Skeletal muscle cell (primary cell): ENCODE results near the gene NISCH.

Experiments used
- DNase-seq: peaks from one replicate; pipeline ENCODE4 v3.0.0-alpha.2; 2010; ENCODE audit warnings: low read depth
- H3K4me3 ChIP-seq: 2 replicates; pipeline ENCODE4 v1.5.1; 2011; ENCODE audit warnings: low read depth, mild to moderate bottlenecking, control low read depth, low read length, moderate library complexity

Gene NISCH

DNA sequence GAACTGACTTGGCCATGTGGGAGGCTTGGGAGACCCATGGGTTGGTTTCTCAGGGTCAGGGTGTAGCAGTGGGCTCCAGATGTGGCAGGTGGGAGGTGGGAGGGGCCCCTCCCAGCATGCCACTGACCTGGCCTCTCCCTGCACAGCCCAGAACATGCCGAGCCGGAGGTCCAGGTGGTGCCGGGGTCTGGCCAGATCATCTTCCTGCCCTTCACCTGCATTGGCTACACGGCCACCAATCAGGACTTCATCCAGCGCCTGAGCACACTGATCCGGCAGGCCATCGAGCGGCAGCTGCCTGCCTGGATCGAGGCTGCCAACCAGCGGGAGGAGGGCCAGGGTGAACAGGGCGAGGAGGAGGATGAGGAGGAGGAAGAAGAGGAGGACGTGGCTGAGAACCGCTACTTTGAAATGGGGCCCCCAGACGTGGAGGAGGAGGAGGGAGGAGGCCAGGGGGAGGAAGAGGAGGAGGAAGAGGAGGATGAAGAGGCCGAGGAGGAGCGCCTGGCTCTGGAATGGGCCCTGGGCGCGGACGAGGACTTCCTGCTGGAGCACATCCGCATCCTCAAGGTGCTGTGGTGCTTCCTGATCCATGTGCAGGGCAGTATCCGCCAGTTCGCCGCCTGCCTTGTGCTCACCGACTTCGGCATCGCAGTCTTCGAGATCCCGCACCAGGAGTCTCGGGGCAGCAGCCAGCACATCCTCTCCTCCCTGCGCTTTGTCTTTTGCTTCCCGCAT is 31.8 kb downstream of the NISCH start:
- no peak for DNase-seq
- no peak overlapping the region for H3K4me3 ChIP-seq

DNA sequence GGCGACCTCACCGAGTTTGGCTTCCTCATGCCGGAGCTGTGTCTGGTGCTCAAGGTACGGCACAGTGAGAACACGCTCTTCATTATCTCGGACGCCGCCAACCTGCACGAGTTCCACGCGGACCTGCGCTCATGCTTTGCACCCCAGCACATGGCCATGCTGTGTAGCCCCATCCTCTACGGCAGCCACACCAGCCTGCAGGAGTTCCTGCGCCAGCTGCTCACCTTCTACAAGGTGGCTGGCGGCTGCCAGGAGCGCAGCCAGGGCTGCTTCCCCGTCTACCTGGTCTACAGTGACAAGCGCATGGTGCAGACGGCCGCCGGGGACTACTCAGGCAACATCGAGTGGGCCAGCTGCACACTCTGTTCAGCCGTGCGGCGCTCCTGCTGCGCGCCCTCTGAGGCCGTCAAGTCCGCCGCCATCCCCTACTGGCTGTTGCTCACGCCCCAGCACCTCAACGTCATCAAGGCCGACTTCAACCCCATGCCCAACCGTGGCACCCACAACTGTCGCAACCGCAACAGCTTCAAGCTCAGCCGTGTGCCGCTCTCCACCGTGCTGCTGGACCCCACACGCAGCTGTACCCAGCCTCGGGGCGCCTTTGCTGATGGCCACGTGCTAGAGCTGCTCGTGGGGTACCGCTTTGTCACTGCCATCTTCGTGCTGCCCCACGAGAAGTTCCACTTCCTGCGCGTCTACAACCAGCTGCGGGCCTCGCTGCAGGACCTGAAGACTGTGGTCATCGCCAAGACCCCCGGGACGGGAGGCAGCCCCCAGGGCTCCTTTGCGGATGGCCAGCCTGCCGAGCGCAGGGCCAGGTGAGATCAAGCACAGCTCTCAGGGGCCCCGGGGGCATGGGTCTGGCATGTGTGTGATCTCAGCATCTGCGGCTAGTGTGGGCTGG is 32.6 kb downstream of the NISCH start:
- DNase-seq, result no peak
- no peak overlapping the region for H3K4me3 ChIP-seq

DNA sequence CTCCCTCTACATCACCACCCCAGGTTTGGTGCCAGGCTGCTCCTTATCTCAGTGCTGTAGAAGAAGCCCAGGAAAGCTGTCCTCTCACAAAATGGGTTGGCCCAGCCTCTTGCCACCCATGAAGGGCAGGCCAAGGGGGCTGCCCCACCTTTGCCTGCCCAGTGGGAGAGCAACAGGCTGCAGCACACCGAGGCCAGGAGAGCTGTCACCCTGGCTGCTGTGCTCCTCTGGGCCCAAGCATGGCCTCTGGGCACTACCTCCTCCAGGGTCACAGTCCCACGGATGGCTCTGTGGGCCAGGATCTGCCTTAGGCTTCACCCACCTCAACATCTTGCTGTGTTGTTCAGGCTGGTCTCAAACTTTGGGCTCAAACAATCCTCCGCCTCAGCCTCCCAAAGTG is 33.3 kb downstream of the NISCH start:
- DNase-seq, result no peak
- no peak overlapping the region for H3K4me3 ChIP-seq

DNA sequence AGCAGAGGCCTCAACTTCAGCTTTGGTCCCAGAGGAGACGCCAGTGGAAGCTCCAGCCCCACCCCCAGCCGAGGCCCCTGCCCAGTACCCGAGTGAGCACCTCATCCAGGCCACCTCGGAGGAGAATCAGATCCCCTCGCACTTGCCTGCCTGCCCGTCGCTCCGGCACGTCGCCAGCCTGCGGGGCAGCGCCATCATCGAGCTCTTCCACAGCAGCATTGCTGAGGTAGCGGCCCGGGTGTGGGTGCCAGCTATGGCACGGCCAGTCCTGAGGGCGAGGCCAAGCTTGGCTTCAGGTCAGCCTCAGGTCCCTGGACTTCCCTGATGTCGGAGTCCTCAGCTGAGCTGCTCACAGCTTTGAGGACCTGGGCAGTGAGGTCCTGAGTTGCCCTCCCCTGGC is 34.0 kb downstream of the NISCH start:
- no peak for DNase-seq
- no peak overlapping the region for H3K4me3 ChIP-seq

DNA sequence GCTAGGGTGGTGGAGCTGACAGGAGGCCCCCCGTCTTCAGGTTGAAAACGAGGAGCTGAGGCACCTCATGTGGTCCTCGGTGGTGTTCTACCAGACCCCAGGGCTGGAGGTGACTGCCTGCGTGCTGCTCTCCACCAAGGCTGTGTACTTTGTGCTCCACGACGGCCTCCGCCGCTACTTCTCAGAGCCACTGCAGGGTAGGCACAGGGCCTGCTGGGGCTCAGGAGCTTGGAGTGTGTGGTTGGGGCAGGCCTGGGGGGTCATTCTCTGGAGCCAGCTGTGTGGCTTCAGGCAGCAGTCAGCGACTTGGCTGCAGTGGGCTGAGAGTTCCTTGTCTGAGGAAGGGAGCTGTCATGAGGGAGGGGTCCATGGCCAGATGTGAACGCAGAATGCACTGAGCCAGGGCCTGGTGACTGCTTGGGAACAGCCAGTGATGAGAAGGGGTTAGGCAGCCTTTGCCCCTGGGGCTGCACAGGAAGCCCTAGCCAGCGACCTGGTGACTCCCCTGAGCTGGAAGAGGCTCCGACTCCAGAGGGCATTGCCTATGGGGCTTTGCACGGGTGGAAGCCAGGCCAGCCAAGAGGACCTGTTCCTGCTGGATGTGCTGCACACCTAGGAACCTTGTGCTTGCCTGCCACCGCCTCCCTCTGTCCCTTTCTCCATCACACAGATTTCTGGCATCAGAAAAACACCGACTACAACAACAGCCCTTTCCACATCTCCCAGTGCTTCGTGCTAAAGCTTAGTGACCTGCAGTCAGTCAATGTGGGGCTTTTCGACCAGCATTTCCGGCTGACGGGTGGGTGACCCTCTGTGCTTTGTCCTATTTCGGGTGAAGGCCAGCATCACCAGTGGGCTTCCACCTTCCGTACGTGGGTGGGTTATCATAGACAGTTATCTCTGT is 34.9 kb downstream of the NISCH start:
- no peak for DNase-seq
- no peak overlapping the region for H3K4me3 ChIP-seq

DNA sequence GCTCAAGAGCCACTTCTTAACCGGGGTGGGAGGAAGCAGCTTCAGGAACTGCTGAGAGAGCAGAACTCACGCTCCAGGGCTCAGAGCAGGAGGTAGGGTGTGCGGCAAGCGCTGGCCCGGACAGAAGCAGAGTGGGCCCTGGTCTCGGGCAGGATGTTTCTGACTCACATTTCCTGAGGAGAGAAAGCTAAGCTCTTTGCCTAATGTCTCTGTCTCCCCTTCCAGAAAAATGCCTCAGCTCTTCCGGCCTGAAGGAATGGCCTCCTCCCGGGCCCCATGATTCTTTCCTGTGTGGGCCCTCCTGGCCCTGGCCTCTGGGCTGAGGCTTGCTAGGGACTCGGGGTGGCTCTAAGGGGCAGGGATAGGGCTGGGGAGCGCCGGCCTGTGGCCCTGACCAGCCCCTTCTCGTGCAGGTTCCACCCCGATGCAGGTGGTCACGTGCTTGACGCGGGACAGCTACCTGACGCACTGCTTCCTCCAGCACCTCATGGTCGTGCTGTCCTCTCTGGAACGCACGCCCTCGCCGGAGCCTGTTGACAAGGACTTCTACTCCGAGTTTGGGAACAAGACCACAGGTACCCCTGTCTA is 35.6 kb downstream of the NISCH start:
- no peak for DNase-seq
- H3K4me3 ChIP-seq, result no peak overlapping the region

DNA sequence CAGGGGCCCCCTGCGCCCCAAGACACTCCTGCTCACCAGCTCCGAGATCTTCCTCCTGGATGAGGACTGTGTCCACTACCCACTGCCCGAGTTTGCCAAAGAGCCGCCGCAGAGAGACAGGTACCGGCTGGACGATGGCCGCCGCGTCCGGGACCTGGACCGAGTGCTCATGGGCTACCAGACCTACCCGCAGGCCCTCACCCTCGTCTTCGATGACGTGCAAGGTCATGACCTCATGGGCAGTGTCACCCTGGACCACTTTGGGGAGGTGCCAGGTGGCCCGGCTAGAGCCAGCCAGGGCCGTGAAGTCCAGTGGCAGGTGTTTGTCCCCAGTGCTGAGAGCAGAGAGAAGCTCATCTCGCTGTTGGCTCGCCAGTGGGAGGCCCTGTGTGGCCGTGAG is 36.7 kb downstream of the NISCH start:
- DNase-seq, result no peak
- no peak overlapping the region for H3K4me3 ChIP-seq

DNA sequence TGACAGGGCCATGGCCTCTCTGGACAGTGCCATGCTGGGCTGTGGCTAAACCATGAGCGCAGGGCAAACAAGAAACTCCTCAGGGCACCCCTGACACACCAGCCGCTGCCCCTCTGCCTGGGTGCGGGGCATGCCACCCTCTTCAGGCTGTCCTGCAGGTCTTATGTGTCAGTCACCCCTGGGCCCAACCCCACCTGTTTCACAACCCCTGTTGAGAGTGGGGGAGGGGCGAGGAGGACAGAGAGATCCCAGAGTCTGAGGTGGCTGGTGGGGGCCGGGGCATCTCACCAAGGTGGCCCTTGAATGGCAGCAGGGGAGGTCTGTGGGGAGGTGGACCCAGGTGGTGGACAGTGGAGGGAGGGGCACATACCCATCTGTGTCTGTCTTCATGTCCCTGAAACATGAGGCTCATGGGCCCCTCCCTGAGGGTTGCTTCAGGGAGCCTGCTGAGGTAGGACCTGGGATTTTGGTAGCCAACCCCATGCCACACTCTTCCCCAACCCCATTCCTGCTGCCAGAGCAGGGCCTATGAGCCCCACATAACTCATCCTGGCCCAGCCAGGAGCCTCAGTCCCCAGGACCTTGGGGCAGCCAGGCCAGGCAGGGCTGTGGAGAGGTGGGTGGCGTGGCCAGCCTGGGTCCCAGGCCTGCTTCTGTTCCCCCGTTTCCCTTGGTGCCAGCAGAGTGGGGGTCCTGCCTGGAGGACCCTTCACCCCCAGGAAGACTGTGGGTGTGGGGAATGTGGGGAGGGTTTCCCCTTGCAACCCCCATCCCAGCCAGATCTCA is 38.0 kb downstream of the NISCH start:
- no peak overlapping the region for H3K4me3 ChIP-seq
- DNase-seq, result no peak

DNA sequence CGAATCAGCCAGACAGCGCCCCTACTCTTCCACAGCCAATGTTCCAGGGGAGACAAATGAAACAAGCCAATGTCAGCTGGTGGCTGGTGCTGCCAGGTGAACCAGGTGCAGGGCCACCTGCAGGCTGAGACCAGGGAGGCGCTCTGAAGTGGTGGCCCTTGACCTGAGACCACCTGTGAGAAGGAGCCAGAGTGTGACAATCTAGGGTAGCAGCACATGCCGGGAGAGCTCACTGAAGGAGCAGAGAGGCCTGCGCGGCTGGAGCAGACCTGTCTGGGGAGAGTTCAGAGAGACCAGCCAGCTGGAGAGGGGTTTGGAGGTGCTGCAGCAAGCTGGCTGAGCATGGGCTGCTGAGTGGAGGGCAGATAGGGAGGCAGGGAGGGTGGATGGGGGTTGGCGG is 39.0 kb downstream of the NISCH start:
- DNase-seq, result no peak
- H3K4me3 ChIP-seq, result no peak overlapping the region

DNA sequence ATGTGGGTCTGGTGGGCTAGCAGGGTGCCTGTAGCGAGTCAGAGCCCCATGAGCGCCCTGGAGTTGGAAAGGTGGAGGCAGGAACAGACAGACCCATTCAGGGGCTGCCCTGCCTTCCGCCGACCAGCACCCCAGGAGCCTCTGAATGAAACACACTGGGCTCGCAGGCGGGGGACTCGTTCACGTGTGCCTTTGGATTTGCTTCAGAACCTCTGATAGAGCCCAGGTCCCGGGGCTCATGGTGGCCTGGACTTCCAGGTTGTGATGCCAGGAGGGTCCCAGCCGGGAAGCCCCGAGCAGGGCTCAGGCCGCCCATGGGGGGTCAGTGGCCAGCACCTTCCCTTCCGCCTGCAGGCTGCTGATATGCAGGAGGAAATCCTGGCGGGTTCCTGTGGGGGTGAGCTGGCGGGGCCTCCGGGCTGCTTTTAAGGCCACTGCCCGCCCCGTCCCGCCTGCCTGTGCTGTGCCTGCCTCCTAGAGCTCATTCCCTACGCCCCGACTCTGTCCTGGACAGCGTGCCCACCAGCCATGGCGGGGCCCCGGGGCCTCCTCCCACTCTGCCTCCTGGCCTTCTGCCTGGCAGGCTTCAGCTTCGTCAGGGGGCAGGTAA is 39.6 kb downstream of the NISCH start, which contains the start of gene STAB1:
Gene STAB1 (plus strand): TSS at position 453 of the 610 bp plus-strand sequence. CDS start 76 bp downstream, at position 529.
- no peak within 1 kb of the TSS for H3K4me3 ChIP-seq
- DNase-seq, result no peak

DNA sequence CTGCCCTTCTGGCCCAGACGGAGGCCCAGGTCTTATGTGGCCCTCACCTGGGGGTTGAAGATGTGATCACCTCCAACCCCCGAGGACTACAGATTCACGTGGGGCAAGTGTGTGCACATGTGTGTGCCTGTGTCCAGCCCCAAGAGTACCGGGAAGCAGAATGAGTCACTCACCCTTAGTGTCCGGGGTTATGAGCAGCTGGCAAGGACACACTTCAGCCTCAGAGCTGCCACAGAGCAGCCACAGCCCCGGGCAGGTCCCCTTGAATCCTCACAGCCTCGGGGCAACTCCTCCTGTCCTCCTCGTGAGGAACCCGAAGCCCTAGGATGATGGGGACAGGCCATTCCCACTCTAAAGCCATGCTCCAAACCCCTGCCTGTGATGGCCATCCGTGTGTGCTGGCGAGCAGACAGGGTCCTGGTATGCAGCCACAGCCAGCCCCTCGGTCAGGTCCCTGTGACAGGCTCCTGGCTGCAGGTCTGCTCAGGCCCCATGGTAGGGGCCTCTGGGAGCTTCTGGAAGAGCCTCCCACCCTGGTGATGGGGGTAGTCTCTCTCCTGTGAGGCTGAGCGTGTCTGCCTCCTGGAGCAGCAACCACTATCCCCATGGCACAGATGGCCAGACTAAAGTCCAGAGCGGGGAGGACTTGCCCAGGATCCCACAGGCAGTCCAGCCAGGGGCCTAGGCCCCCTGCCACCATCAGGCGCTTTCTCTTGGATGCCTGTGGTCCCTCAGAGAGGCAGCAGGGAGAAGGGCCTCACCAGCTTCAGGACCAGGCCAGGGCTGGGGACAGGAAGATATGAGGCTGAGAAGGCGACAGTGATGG is 40.6 kb downstream of the NISCH start:
- no peak overlapping the region for H3K4me3 ChIP-seq
- no peak for DNase-seq

DNA sequence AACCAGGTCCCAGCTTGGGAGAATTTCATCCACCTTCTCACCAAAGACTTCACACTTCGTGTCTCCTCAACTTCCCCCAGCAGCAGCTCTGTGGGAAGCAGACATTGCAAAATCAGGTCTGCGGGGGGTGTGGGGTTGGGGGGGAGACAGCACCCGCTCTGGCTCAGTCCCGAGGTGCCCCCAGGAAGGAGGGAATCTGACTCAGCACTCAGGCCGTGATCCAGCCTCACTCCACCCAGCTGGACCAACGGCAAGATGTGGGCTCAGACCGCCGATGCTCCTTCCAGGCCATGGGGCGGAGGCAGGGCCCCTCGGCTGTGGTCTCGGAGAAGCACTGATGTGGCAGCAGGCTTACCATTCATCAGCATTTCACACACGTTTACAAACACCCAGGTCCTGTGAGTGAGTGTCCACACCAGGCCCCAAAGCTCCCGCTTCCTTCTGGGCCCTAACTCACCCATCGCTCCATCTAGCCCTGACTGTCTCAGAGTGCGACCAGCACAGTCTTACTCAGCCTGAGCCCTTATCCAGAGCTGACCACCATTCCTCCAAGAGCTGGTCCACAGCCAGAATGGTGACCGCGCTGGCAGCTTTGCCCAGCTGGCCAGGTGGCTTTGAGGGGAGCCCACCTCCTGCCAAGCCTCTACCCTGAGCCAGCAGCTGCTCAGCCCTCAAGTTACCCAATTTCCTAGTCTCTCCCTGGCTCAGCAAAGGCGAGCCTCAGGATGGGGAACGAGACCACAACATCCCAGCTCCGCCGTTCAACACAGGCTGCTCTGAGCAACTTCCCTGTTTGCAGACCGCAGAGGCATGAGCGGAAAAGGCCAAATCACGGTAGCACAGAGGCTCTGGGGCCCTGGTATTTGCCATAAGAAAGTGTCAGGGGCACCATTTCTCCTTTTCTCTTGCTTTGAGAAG is 43.0 kb downstream of the NISCH start:
- DNase-seq, result peak; percentile 61
- H3K4me3 ChIP-seq, result no peak overlapping the region

DNA sequence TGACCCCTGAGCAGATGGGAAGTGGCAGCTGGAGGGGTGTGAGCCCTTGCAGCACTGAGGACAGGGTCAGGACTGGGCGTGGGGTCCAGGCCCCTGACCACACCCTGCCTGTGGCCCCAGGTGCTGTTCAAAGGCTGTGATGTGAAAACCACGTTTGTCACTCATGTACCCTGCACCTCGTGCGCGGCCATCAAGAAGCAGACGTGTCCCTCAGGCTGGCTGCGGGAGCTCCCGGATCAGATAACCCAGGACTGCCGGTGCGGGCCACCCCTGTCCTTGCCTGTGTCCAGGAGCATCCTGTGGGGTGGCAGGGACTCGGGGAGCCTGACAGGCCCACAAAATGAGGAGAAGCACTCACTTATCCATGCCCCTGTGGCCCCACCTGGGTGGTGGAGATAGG is 45.6 kb downstream of the NISCH start:
- no peak overlapping the region for H3K4me3 ChIP-seq
- DNase-seq, result no peak

DNA sequence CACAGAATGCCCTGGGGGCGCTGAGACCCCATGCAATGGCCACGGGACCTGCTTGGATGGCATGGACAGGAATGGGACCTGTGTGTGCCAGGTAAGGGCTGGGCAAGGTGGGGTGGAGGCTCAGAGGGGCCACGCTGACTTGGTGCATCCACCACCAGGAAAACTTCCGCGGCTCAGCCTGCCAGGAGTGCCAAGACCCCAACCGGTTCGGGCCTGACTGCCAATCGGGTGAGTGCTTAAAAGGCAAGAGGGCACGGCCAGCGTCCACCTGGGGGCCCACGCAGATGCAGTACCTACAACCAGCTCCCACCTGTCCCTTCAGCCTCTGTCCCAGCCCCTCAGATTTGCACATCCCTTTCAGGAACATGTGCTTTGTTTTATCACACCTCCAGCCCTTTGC is 46.6 kb downstream of the NISCH start:
- no peak overlapping the region for H3K4me3 ChIP-seq
- DNase-seq, result no peak

DNA sequence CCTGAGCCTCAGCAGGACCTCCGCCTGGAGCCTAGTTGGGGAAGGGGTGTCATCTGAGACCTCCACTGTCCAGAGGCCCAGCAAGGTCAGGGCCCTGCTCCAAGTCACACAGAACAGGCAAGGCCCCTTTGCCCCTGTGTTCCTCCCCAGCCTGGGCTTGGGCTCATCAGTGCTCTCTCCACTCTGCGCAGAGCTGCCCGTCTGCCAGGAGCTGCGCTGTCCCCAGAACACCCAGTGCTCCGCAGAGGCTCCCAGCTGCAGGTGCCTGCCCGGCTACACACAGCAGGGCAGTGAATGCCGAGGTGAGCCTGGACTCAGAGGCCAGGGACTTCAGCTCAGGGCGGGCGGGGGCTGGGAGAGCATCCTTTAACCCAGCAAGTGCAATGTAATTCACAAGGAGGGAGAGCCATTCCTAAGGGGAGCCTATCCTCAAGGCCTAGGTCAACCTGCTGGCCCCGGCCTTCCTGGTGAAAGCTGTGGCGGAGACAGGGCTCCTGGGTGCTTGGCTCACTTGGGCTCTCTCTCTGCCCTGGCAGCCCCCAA is 47.5 kb downstream of the NISCH start:
- H3K4me3 ChIP-seq, result no peak overlapping the region
- DNase-seq, result no peak

DNA sequence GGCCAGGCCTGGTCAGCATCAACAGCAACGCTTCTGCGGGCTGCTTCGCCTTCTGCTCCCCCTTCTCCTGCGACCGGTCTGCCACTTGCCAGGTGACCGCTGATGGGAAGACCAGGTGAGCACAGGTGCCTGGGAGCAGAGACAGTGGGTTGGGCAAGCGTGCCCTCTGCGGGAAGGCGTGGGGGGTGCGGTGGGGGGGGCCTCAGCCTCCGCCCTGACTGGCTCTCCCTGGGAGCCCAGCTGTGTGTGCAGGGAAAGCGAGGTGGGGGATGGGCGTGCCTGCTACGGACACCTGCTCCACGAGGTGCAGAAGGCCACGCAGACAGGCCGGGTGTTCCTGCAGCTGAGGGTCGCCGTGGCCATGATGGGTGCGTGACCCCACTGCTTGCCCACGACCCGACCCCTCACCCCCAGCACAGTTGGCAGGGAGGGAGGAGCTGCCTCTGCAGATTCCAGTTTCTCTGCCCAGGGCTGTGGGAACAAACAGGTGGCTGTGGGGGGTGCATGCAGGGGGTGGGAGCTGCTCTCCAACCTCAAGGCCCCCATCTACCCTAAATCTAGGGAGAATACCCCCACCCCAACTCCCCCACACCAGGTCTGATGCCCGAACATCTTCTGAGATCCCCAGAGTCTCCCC is 48.5 kb downstream of the NISCH start:
- no peak for DNase-seq
- H3K4me3 ChIP-seq, result no peak overlapping the region
